ENCODE data around the gene TTLL7. TPM values are rescaled to one million over a fixed set of nuclear protein-coding genes. Genes with fewer than 3 reads are reported as not detected.

TTLL7 gene
- total RNA-seq, 2 donors from 2014 or later = 3.4 to 3.7 TPM

GRCh38 chr1:83901547-83902155, 97.3 kb downstream of the TTLL7 start:
- Histone ChIP-seq H3K9me3 (ENCODE audit: control insufficient read depth, low read length) (no peaks in the 10 kb centered on the region), H3K27ac (ENCODE audit: low read depth, low read length) (no peak overlapping the region), H3K4me3 (ENCODE audit: low read length) (no peak overlapping the region), H3K36me3 (ENCODE audit: control insufficient read depth, insufficient read depth, low read length) (no peaks in the 10 kb centered on the region), H3K4me1 (ENCODE audit: control insufficient read depth, insufficient read depth, low read length) (no peaks in the 10 kb centered on the region), H3K9ac (ENCODE audit: extremely low read depth, low read length, poor library complexity, severe bottlenecking) (no peak overlapping the region), H3K27me3 (ENCODE audit: control insufficient read depth, insufficient read depth, low read length, poor library complexity, severe bottlenecking) (no peaks in the 10 kb centered on the region)
- Mint-ChIP-seq H3K27me3 (ENCODE audit: insufficient read depth) (no peaks in the 10 kb centered on the region), H3K4me1 (peaks cover 6% of the 10 kb centered on the region), H3K4me3 (no peak overlapping the region), H3K27ac (no peak overlapping the region), H3K9me3 (no peaks in the 10 kb centered on the region), H3K36me3 (ENCODE audit: low read depth) (no peaks in the 10 kb centered on the region)
- WGBS, 2 experiments (ENCODE audit: insufficient coverage in 1 of 2, insufficient read length in 1 of 2) = 87 to 100% methylated on average over 2 to 4 of the region's 4 CpGs
- no peak for TF ChIP-seq CTCF (conservative IDR thresholded peaks at IDR 0.05)
- DNase-seq = no peak

GRCh38 chr1:83900524-83900923, 98.4 kb downstream of the TTLL7 start:
- Histone ChIP-seq H3K27ac (ENCODE audit: low read depth, low read length) (no peak overlapping the region), H3K9ac (ENCODE audit: extremely low read depth, low read length, poor library complexity, severe bottlenecking) (no peak overlapping the region), H3K27me3 (ENCODE audit: control insufficient read depth, insufficient read depth, low read length, poor library complexity, severe bottlenecking) (no peaks in the 10 kb centered on the region), H3K4me1 (ENCODE audit: control insufficient read depth, insufficient read depth, low read length) (no peaks in the 10 kb centered on the region), H3K4me3 (ENCODE audit: low read length) (no peak overlapping the region), H3K9me3 (ENCODE audit: control insufficient read depth, low read length) (no peaks in the 10 kb centered on the region), H3K36me3 (ENCODE audit: control insufficient read depth, insufficient read depth, low read length) (no peaks in the 10 kb centered on the region)
- 90% methylated on average over 3 of the region's 3 CpGs; no CpG with 5 or more reads in 1 of the 2 experiments for WGBS, 2 experiments (ENCODE audit: insufficient coverage in 1 of 2, insufficient read length in 1 of 2)
- DNase-seq = no peak
- Mint-ChIP-seq H3K36me3 (ENCODE audit: low read depth) (no peaks in the 10 kb centered on the region), H3K4me3 (no peak overlapping the region), H3K27me3 (ENCODE audit: insufficient read depth) (no peaks in the 10 kb centered on the region), H3K27ac (no peak overlapping the region), H3K9me3 (no peaks in the 10 kb centered on the region), H3K4me1 (peaks cover 6% of the 10 kb centered on the region)
- no peak for TF ChIP-seq CTCF (conservative IDR thresholded peaks at IDR 0.05)

GRCh38 chr1:83897516-83897915, 101.4 kb downstream of the TTLL7 start:
- no peak overlapping the region for H3K27ac ChIP-seq (ENCODE audit: low read depth, low read length)
- DNase-seq = no peak
- Mint-ChIP-seq H3K27me3 (ENCODE audit: insufficient read depth) (no peaks in the 10 kb centered on the region), H3K36me3 (ENCODE audit: low read depth) (no peaks in the 10 kb centered on the region), H3K9me3 (no peaks in the 10 kb centered on the region), H3K27ac (no peak overlapping the region), H3K4me1 (peaks cover 6% of the 10 kb centered on the region), H3K4me3 (no peak overlapping the region)
- H3K27me3 ChIP-seq (ENCODE audit: control insufficient read depth, insufficient read depth, low read length, poor library complexity, severe bottlenecking) = no peaks in the 10 kb centered on the region
- H3K36me3 ChIP-seq (ENCODE audit: control insufficient read depth, insufficient read depth, low read length) = no peaks in the 10 kb centered on the region
- no peaks in the 10 kb centered on the region for H3K9me3 ChIP-seq (ENCODE audit: control insufficient read depth, low read length)
- TF ChIP-seq CTCF (conservative IDR thresholded peaks at IDR 0.05) = no peak
- no peak overlapping the region for H3K4me3 ChIP-seq (ENCODE audit: low read length)
- H3K9ac ChIP-seq (ENCODE audit: extremely low read depth, low read length, poor library complexity, severe bottlenecking) = no peak overlapping the region
- WGBS, 2 experiments (ENCODE audit: insufficient coverage in 1 of 2, insufficient read length in 1 of 2) = 83 to 88% methylated on average over 1 to 2 of the region's 2 CpGs
- no peaks in the 10 kb centered on the region for H3K4me1 ChIP-seq (ENCODE audit: control insufficient read depth, insufficient read depth, low read length)

All from endodermal cell (in vitro differentiated cells).